Measurements from ENCODE around the gene RGS13. TPM values are rescaled to one million over a fixed set of nuclear protein-coding genes. Genes with fewer than 3 reads are reported as not detected.

Gene RGS13
- total and polyA plus RNA-seq, 10 of the 15 experiments (the other 5 are each of a cell fraction or from before 2014, with no cell fraction given) = 0.23 to 16.0 (median 0.36) TPM; not detected in 1

DNA sequence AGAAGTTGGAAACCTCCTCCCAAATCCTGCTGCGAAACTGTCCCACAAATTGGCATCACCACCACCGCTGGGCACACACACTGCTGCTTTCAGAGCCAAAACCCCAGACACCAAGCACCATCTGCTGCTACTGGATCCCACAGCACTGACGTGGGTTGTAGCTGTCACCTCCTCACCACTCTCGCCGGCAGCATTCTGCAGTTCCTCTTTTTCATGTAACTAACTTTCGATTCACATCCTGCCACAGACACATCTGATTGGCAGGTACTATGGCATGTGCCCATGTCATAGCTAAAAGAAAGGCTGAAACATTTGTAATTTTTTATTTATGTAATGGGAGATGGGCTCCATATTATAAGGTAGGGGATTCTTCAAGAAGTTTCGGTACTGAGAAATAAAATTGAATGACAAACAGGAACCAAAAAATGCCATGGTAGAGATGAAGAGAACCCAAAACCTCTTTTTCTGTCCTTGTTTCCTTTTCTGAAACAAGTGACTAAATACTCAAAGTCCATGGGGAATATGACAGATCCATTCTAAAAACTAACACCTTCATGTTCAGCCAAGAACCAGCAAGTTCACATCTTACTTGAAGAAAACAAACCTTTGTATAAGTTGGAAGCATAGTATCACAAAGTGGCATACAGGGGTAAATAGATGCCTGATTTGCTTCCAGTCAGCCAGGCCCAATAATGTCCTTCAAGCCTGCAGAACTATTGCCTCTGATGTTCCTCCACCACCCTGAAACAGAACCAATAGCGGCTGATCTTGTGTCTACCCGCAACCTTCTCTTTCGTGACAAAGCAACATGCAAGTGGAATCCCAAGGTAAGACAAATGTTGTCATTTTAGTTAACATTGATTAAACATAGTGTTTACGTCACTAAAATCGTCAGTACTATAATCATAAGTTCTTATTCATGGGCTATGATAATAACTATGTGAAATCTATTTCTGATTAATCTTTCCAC lies 26.6 kb upstream of the RGS13 start (continued):
- TF ChIP-seq, protein P1, sequence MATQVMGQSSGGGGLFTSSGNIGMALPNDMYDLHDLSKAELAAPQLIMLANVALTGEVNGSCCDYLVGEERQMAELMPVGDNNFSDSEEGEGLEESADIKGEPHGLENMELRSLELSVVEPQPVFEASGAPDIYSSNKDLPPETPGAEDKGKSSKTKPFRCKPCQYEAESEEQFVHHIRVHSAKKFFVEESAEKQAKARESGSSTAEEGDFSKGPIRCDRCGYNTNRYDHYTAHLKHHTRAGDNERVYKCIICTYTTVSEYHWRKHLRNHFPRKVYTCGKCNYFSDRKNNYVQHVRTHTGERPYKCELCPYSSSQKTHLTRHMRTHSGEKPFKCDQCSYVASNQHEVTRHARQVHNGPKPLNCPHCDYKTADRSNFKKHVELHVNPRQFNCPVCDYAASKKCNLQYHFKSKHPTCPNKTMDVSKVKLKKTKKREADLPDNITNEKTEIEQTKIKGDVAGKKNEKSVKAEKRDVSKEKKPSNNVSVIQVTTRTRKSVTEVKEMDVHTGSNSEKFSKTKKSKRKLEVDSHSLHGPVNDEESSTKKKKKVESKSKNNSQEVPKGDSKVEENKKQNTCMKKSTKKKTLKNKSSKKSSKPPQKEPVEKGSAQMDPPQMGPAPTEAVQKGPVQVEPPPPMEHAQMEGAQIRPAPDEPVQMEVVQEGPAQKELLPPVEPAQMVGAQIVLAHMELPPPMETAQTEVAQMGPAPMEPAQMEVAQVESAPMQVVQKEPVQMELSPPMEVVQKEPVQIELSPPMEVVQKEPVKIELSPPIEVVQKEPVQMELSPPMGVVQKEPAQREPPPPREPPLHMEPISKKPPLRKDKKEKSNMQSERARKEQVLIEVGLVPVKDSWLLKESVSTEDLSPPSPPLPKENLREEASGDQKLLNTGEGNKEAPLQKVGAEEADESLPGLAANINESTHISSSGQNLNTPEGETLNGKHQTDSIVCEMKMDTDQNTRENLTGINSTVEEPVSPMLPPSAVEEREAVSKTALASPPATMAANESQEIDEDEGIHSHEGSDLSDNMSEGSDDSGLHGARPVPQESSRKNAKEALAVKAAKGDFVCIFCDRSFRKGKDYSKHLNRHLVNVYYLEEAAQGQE (IDR thresholded peaks at IDR 0.05; ENCODE audit: low read depth, low read length) = no peak
- peak; percentile 62 for TF ChIP-seq SP1 (IDR thresholded peaks at IDR 0.05; ENCODE audit: low read depth, low read length)
- TF ChIP-seq, protein P2, sequence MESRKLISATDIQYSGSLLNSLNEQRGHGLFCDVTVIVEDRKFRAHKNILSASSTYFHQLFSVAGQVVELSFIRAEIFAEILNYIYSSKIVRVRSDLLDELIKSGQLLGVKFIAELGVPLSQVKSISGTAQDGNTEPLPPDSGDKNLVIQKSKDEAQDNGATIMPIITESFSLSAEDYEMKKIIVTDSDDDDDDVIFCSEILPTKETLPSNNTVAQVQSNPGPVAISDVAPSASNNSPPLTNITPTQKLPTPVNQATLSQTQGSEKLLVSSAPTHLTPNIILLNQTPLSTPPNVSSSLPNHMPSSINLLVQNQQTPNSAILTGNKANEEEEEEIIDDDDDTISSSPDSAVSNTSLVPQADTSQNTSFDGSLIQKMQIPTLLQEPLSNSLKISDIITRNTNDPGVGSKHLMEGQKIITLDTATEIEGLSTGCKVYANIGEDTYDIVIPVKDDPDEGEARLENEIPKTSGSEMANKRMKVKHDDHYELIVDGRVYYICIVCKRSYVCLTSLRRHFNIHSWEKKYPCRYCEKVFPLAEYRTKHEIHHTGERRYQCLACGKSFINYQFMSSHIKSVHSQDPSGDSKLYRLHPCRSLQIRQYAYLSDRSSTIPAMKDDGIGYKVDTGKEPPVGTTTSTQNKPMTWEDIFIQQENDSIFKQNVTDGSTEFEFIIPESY (IDR thresholded peaks at IDR 0.05) = peak; percentile 38; the same call in 1 of the 2 replicates
- 0 out of 2 replicates have a peak, but pooled peaks have one; percentile 60 for TF ChIP-seq STAT3 (IDR thresholded peaks at IDR 0.05; ENCODE audit: low read depth, low read length)
- TF ChIP-seq HCFC1 (IDR thresholded peaks at IDR 0.05; ENCODE audit: low read length) = no peak
- TF ChIP-seq, protein P3, sequence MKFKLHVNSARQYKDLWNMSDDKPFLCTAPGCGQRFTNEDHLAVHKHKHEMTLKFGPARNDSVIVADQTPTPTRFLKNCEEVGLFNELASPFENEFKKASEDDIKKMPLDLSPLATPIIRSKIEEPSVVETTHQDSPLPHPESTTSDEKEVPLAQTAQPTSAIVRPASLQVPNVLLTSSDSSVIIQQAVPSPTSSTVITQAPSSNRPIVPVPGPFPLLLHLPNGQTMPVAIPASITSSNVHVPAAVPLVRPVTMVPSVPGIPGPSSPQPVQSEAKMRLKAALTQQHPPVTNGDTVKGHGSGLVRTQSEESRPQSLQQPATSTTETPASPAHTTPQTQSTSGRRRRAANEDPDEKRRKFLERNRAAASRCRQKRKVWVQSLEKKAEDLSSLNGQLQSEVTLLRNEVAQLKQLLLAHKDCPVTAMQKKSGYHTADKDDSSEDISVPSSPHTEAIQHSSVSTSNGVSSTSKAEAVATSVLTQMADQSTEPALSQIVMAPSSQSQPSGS (IDR thresholded peaks at IDR 0.05; ENCODE audit: low read length) = peak; percentile 85
- peak; percentile 32; the same call in 1 of the 2 replicates for TF ChIP-seq POLR2AphosphoS5 (IDR thresholded peaks at IDR 0.05; ENCODE audit: low read length)
- TF ChIP-seq NFIC (IDR thresholded peaks at IDR 0.05; ENCODE audit: low read depth, low read length) = peak; percentile 57
- TF ChIP-seq BACH1 (IDR thresholded peaks at IDR 0.05; ENCODE audit: borderline replicate concordance) = no peak; the same call in 1 of the 2 replicates
- TF ChIP-seq ZNF274 (IDR thresholded peaks at IDR 0.05; ENCODE audit: insufficient read depth, insufficient read length) = no peak
- TF ChIP-seq, protein P4, sequence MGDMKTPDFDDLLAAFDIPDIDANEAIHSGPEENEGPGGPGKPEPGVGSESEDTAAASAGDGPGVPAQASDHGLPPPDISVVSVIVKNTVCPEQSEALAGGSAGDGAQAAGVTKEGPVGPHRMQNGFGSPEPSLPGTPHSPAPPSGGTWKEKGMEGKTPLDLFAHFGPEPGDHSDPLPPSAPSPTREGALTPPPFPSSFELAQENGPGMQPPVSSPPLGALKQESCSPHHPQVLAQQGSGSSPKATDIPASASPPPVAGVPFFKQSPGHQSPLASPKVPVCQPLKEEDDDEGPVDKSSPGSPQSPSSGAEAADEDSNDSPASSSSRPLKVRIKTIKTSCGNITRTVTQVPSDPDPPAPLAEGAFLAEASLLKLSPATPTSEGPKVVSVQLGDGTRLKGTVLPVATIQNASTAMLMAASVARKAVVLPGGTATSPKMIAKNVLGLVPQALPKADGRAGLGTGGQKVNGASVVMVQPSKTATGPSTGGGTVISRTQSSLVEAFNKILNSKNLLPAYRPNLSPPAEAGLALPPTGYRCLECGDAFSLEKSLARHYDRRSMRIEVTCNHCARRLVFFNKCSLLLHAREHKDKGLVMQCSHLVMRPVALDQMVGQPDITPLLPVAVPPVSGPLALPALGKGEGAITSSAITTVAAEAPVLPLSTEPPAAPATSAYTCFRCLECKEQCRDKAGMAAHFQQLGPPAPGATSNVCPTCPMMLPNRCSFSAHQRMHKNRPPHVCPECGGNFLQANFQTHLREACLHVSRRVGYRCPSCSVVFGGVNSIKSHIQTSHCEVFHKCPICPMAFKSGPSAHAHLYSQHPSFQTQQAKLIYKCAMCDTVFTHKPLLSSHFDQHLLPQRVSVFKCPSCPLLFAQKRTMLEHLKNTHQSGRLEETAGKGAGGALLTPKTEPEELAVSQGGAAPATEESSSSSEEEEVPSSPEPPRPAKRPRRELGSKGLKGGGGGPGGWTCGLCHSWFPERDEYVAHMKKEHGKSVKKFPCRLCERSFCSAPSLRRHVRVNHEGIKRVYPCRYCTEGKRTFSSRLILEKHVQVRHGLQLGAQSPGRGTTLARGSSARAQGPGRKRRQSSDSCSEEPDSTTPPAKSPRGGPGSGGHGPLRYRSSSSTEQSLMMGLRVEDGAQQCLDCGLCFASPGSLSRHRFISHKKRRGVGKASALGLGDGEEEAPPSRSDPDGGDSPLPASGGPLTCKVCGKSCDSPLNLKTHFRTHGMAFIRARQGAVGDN (IDR thresholded peaks at IDR 0.05) = peak; percentile 90
- no peak for TF ChIP-seq HDAC6 (IDR thresholded peaks at IDR 0.05; ENCODE audit: unreplicated experiment)
- no peak for TF ChIP-seq POLR2A (IDR thresholded peaks at IDR 0.05; ENCODE audit: low read depth, low read length)
- peak; percentile 59 for TF ChIP-seq RELA (IDR thresholded peaks at IDR 0.05; ENCODE audit: borderline replicate concordance, partially characterized antibody)
